NCI-H510A (cell line): Measurements from ENCODE around the gene DHRS4.
"Not testable (repeated sequence)": the region's sequence is repeated elsewhere in the genome, so short reads cannot be mapped to it uniquely, and the experiment has no call there.

ENCODE experiments used
- DNase-seq: peaks from one replicate; lab custom pipeline; 2025; lab: John Stamatoyannopoulos, UW

DHRS4 gene

GRCh38 chr14:23984891-23985602, 31.5 kb downstream of the DHRS4 start:
- no peak for DNase-seq

DNA sequence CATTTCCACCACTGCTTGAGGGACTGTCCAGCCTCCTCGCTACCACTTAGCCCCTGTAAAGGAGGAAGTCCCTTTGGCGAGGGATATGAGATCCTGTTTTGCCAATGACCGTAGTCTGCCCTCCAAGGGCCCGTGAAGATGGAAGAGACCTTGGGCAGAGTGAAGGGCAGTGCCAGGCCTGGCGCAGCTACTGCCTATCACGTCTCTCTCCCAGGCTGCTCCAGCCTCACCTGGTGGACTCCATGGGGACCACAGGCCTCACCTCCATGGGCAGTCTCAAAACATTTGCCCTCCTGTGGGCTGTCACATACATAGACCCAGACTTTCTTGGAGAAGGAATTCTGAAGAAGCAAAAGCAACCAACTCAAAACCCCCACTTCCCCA, 34.6 kb downstream of the DHRS4 start:
- not testable (repeated sequence) for DNase-seq

DNA sequence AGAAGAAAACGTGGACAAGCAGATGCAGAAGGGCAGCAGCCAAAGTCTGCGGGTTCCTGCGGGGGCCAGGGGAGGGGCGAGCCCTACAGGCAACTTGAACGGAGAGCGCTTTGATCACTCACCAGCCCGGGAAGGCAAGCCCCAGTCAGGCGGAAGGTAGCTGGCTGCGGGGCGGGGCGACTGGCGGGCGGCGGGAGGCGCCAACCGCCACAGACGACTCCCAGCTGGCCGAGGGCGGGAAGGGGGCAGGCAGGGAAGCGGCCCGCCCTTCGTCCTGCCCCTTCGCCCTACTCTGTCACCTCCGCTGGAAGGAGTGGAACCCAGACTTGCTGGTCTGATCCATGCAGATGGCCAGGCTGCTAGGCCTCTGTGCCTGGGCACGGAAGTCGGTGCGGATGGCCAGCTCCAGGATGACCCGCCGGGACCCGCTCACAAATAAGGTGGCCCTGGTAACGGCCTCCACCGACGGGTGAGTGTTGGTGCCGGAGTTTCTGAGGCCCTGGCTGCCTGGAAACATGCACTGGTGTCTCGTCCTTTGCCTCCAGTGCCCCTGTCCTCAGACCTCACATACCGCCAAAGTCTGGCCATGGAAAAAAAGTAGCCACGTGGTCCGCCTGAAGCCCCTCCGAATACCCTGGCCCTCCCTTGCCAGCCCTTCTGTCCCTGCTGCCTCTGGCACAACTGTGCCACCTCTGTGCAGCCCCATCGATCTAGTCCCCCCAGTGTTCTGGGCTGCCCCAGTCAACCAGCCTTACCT, 35.2 kb downstream of the DHRS4 start, which contains the start of gene DHRS4L2:
TSS of gene DHRS4L2 (plus strand) at position 323 of the 757 bp plus-strand sequence. CDS start at position 342, 19 bp downstream.
- peak; percentile 86 for DNase-seq

GRCh38 chr14:23989734-23990445, 36.3 kb downstream of the DHRS4 start:
- DNase-seq, result not testable (repeated sequence)

GRCh38 chr14:23990961-23991360, 37.4 kb downstream of the DHRS4 start:
- not testable (repeated sequence) for DNase-seq

- DNase-seq, result not testable (repeated sequence)
Measured at GRCh38 chr14:23993042-23993441, 39.5 kb downstream of the DHRS4 start.

- not testable (repeated sequence) for DNase-seq
Measured at GRCh38 chr14:23996009-23996408, 42.4 kb downstream of the DHRS4 start.

DNA sequence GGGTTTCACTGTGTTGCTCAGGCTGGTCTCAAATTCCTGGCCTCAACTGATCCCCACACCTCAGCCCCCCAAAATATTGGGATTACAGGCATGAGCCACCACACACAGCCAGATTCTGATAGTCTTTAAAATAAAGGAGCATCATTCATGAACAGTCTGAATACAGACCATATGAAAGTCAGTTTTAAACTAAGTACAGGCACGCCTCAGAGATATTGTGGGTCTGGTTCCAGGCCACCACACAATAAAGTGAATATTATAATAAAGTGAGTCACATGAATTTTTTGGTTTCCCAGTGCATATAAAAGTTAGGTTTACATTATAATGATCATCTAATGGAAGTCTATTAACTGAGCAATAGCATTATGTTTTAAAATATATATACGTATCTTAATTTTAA, 43.3 kb downstream of the DHRS4 start:
- DNase-seq, result not testable (repeated sequence)

GRCh38 chr14:23999640-24000039, 46.1 kb downstream of the DHRS4 start:
- not testable (repeated sequence) for DNase-seq

DNA sequence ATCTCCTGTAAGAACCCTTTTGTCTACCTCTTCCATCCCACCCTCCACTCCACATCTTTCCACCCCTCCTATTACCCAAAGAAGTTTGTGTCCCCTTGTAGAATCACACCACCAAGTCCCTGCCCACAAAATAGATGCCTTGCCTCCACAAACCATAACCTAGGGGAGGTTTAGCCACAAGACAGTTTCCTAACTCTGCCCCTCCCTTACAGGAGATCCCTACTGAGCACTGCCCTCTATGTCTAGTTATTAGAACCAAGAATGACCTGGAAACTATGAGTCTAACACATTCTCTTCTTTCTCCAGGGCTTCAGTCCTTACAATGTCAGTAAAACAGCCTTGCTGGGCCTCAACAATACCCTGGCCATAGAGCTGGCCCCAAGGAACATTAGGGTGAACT, 47.5 kb downstream of the DHRS4 start:
- DNase-seq, result not testable (repeated sequence)

GRCh38 chr14:24001679-24002078, 48.1 kb downstream of the DHRS4 start:
- not testable (repeated sequence) for DNase-seq

DNA sequence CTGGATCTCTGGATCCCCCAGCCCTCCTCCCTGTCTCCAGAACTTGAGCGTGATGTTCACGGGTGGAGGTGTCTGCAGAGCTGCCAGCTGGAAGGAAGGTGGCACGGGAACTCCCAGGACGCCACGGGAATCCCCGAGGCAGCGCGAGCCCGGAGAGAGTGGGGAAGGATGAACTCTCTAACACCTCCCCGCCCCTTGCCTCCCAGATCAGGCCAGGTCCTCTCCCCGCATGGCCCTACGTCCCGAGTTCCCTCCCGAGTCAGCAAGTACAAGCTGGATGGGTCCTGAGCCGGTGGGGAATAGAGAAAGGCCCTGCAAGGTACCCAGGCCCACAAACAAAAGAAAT, 52.9 kb downstream of the DHRS4 start:
- DNase-seq, result not testable (repeated sequence)

GRCh38 chr14:24006817-24007652, 53.5 kb downstream of the DHRS4 start:
- DNase-seq, result peak; percentile 21

- DNase-seq, result no peak
Measured at GRCh38 chr14:24011051-24011450, 57.5 kb downstream of the DHRS4 start.

GRCh38 chr14:24012726-24013273, 59.2 kb downstream of the DHRS4 start:
- not testable (repeated sequence) for DNase-seq

GRCh38 chr14:24013654-24014514, 60.3 kb downstream of the DHRS4 start:
- DNase-seq, result peak; percentile 11

- DNase-seq, result not testable (repeated sequence)
Measured at GRCh38 chr14:24015745-24016144, 62.2 kb downstream of the DHRS4 start.
